NCI-H1105 treated with DMSO at 0.1 percent for 48 hours (cell line): ENCODE results near the gene ZNF423.
A peak's percentile ranks its signal among the peaks of the same experiment; 100 is the strongest.

Source experiments
- DNase-seq: peaks from one replicate; lab custom pipeline; 2025; lab: John Stamatoyannopoulos, UW

The ZNF423 gene

GRCh38 chr16:49622421-49623402, 233.2 kb downstream of the ZNF423 start:
- no peak for DNase-seq

DNA sequence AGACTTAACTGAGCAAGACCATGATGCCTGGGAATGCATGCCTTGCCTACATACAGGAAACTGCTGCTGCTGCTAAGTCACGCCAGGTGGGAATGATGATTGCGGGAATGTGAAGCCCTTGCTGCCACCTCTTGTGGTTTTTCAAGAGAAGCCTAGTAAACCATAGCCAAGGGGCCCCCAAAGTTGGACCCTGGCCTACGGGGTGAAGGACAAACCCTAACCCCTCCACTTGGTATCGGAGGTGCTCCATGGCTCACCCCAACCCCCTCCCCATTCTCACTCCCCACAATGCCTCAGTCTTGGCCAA, 233.9 kb downstream of the ZNF423 start:
- DNase-seq, result no peak

GRCh38 chr16:49621241-49622083, 234.4 kb downstream of the ZNF423 start:
- no peak for DNase-seq

DNA sequence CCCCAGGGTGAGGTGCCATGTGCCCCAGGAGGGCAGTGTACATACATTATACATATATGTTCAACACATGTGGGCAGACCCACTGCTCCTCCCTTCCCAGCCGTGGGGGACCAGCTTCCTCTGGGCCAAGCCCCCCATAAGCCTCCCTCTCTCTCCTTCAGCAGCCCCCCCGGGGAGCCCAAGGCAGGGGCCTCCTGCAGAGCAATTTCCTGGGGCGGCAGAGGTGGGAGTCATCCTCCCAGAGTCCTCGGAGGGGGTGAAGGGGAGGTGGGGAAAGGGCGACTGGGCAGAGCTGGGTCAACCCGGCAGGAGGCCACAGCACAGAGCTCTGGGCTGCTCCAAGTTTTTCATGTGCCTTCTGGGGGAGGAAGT, 235.1 kb downstream of the ZNF423 start:
- no peak for DNase-seq

- DNase-seq, result no peak
Observed at GRCh38 chr16:49620158-49620868, 235.6 kb downstream of the ZNF423 start.

DNA sequence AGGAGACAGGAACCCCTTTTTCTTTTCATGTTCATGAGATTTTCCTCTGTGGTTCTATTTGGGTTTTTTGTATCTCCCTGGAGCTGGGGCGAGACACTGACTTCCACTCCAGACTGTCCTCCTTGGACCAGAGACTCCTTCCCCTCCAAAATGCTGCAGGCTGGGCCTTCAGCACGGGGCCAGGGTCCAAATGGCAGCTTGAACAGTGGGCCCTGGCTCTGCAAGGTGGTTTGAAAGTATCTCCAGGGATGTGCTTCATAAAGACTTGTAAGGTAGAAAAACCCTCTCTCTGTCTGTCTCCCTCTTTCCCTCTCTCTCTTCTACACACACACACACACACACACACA, 236.1 kb downstream of the ZNF423 start:
- no peak for DNase-seq

- no peak for DNase-seq
Observed at GRCh38 chr16:49618955-49619354, 237.0 kb downstream of the ZNF423 start.

DNA sequence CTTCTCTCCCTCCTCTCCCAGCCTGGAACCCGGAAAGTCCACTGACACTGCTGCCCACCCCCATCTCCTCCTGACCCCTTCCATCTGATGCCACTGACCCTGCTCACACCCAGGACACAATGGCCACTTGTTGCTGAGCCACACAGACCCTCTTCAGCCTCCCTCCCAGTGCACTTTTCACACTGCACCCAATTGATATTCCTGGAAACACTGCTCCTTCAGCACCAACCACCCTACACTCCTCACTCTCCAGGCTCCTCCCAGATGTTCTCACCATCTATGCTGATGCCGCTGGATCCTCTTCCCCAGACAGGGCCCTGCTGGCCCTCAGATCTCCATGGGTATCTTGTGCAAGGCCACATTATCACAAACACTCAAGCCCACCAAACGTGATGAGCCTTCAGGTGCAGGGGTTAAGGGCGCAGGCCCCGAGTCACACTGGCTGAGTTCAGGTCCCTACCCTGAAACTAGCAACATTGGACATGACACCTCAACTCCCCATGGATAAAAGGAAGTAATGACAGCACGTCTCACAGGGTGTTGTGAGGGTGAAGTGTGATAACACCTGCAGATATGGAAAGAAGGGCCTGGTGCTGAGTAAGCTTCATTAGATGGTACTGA, 238.1 kb downstream of the ZNF423 start:
- DNase-seq, result no peak

DNA sequence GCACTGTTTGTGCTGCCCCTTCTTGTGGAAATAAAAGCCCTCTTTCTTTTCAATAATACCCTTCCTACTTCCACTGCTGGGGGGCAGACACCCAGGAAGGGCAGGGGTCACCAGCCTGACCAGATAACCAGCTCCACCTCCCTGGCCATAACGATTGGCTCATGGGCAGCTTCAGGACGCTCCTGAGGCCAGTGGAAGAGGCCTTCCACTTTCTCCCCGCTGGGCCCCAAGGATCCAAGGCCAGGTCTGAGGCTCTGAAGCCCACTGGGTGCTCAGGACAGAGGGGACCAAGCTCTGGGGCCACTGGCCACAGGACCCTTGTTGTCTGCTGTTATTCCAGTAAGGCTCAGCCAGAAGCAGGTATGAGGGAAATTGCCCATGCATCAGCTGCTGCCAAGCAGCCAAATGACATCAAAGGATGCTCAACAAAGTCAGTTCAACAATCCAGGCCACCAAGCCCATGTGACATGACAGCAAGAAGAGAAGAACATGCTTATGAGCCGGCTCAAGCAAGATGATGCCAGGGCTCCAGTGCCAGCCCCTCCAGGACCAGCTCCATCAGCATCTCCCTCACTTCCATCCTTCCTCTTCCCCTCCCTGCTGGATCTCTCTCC, 238.8 kb downstream of the ZNF423 start:
- DNase-seq, result no peak

GRCh38 chr16:49615576-49615975, 240.3 kb downstream of the ZNF423 start:
- no peak for DNase-seq

DNA sequence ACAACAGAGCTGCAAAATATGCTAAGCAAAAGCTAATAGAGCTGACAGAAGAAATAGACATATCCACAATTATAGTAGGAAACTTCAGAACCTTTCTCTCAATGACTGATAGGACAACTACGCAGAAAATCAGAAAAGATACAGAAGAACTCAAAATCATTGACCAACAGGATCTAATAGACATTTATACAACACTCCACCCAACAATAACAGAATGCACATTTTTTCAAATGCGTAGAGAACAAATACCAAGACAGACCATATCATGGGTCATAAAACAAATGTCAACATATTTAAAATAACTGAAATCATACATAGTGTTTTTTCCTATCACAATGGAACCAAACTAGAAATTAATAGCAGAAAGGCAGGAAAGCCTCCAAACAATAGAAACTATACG, 244.9 kb downstream of the ZNF423 start:
- DNase-seq, result no peak

DNA sequence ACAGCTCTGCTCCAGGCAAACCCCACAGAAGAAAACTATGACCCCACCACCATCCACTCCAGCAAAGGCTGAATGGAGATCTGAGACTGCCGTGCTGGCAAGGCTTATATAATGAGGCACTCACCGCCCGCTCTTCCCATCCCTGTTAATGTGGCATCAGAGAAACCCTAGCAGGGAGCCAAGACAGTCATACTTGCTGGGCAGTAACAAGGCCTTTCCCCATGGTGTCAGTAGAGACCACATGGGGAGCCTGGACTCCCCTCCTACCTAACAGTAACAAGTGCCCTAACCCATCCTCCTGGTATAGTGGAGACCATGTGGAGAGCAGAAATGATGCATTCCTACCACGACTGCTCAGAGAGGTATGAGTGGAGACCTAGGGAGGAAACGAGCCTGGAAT, 247.1 kb downstream of the ZNF423 start:
- peak; percentile 4 for DNase-seq

- DNase-seq, result no peak
Observed at GRCh38 chr16:49608098-49608497, 247.8 kb downstream of the ZNF423 start.

DNA sequence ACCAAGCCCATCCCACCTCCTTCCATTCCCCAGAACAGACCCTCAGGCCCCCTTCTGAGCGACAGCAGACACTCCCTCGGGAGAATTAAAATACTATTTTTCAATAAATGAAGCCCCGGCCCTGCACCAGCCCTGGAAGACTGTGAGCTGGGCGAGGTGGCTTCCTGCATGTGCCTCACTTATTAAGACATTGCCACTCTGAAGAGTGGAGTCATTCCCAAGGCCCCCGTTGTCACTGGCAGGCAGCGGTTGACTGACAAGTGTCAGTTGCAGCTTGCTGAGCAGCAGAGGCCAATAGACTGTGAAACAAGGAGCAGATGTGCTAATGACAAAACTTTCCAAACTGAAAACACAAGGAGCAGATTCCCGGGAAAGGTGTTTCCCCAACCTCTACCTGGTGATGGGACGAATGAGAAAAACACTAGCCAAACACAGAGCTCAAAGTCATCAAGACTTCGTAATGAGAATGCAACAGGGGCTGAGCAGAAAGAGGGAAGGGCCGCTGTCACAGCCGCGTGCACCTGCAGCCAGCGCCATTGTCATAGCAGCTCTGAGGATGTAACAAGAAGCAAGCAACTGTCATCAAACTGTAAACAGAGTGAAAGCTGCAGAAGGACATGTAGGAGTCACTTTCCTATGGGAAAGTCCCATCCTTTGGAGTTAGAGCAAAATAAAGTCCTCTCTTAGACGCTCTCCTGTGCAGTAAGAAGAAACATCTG, 250.2 kb downstream of the ZNF423 start:
- DNase-seq, result no peak

- no peak for DNase-seq
Observed at GRCh38 chr16:49604602-49605001, 251.3 kb downstream of the ZNF423 start.

DNA sequence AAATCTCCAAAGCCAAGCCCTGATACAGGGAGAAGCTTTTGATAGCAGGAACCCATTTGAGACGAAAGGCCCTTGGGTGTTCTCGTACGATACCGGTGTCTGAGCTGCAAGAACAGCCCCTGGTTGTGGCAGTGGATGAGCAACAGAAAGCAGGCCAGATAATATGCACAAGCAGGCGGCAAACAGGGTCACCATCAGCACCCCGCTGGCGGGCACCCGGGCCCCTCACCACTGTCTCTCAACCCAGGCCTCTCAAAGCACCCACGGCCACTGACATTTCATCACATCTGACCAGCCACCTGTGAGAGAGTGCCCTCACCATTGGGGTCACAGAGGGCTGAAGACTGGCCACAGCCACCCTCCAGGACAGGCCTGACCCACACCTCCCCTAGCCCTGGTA, 252.0 kb downstream of the ZNF423 start:
- DNase-seq, result no peak

- no peak for DNase-seq
Observed at GRCh38 chr16:49602976-49603310, 253.0 kb downstream of the ZNF423 start.

DNA sequence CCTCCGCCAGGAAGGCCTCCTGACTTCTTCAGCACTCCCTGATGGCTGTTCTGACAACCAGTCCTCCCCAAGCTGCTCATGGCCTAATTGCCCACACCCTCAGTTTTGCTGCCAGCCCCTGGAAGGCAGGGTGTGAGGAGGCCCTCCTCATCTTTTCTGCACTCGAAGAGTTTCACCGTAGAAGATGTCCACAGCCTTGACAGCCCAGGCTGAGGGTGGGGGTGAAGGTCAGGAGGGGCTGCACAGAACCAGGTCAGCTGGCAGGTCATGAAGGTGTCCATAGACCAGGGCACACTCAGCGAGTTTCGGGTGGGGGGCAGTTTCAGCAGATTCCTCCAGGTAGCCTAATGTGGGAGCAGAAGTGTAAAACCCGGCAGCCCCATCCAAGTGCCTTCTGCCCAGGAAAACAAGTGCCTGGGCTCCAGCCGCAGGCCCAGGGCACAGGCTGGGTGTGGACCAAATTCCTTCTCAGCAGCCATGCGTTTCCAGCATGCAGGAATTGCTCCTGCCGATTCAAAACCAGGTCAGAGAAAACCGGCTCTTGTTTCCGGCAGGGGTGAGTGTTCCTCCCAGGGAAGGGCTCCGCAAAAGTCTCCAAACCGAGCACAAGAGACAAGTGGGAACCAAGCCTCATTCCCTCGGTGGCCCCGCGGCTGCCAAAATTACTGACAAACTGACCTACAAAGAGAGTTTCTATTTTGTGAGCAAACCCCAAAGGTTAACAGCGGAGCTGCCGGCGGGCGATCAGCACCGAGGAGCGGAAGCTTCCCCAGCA, 253.5 kb downstream of the ZNF423 start:
- no peak for DNase-seq

DNA sequence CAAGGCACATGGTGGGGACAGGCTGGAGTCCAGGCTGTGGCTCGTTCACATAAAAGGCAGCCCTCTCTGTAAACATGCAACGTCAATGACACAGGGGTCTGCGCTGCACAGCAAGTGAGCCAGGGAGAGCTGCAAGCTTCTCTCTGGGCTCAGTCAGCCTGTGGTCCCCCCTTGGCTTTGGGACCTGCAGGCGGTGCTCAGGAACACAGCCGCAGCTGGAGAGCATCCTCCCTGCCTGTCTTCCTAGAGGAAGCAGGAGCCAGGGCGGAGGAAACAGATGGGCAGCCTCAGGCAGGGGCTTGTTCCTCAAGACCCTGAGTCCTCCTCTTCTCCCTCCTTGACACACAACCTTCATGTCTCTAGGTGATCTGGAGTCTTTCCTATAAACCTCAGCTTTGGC, 254.3 kb downstream of the ZNF423 start:
- no peak for DNase-seq

- no peak for DNase-seq
Observed at GRCh38 chr16:49600976-49601375, 254.9 kb downstream of the ZNF423 start.
